GM18519 (cell line): Measurements from ENCODE around the gene EHD4.

Experiments
- ATAC-seq: cut with Tn5 transposase; IDR thresholded peaks from one replicate; pipeline ENCODE4 v1.9.1; 2021; ENCODE audit warnings: mild to moderate bottlenecking, moderate library complexity; ENCODE audit not compliant: unreplicated experiment, low FRiP score

Gene EHD4

DNA sequence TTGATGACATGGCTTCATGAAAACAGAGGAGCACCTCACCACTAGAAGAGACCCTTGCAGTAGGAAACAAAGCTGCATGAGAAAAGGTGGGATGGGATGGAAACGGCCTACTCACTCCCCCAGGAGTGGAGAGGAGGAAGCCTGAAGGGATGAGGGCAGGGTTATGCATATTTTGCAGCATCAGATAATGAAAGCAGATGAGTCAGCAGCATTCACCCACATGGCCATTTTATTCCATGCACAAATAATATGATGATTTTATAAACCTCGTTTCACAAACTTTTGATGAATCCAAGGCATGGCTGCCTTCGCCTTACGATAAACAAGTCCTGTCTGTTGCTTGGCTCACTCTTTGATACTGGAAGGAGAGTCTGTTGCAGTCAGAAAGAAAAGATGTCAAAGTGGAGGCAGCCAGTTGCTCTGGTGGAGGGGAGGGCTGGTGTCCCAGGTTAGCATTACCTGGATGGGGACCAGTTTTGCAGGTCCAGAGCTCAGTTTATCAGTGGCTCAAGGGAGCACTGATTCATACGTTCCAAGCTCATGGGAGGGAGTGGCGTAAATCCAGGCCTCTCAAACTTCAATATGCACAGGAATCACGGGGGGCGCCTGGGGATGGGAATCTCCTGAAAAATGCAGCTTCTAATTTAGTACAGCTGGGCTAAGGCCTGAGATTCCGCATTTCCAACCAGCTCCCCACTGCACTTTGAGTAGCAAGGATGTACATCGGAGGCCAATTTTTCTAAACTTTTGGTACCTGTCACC lies 9.2 kb upstream of the EHD4 start:
- no peak for ATAC-seq

DNA sequence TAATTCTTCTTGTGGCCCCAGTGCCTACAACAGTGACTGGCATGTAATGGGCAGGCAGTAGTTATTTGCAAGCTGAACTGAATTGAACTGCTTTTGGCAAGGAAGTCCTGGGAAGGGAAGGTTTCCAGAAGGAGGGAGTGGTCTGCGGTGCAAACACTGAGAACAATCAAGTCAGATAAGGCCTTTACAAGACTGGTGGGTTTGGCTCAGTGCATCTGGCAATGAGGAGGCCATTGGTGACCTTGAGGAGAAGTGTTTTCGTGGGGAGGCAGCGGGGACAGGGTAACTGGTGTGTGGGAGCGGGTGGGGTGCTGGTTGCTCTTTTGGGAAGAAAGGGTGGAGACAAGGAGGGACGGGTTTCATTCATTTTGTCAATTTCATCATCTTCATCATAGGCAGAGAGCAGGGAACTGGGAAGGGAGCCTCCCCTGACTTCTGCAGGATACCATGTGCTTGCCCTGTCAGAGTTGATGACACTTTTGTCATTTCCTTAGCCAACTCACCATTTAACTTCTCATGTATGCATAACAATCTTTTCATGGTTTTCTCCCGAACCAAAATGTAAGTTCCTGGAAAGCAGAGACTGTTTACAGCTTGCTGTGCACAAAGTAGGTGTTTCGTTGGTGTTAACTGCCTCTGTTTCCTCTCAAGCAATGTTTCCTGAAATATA lies 8.4 kb upstream of the EHD4 start:
- no peak for ATAC-seq

DNA sequence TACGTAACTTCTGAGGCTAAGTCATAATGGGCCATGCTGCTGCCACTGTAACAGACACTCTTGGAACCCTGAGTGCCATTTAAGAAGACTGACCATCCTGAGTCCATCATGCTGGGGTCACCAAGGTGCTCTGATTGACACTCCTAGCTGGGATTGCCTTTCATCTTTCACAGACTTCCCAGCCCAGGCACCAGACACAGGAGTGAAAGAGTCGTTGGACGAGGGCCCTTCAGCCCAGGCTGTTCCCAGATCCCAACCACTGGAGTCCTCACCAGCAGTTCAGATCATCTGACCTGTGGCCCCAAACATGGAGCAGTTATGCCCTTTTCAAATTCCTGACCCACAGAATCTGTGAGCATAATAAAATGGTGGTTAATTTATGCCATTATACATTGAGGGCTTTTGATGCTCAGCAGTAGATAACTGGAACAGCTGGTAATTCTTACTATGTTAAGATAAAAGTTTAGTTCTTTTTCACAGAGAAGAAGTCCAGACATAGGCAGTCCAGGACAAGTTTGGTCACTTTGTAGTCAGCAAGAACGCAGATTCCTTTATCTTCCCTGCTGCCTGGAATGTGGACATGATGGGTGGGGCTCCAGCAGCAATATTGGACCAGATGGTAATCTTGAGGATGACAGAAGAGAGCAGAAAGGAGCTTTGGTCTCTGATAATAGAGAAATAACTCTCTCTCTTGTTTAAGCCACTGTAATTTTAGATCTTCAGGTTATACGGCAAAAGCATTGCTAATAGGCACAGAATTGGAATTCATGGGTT lies 7.3 kb upstream of the EHD4 start:
- ATAC-seq = no peak

DNA sequence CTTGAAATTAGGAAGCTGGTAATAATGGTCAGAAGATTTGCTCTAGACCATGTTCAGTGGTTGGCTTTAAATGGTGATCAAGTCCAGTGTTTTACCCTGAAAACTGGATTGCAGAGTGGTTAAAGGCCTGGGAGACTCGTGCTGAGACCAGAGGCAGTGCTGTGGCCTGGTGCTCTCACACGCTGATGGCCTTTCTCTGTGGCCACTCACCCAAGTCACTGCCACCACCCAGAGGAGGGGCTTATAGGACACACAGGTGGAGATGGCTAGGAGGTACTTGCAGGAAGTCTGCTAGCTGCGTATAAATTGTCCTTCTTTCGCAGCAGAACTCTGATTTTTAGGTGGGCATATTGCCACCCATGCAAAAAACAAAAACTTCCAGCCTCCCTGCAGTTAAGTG lies 6.2 kb upstream of the EHD4 start:
- ATAC-seq = no peak

DNA sequence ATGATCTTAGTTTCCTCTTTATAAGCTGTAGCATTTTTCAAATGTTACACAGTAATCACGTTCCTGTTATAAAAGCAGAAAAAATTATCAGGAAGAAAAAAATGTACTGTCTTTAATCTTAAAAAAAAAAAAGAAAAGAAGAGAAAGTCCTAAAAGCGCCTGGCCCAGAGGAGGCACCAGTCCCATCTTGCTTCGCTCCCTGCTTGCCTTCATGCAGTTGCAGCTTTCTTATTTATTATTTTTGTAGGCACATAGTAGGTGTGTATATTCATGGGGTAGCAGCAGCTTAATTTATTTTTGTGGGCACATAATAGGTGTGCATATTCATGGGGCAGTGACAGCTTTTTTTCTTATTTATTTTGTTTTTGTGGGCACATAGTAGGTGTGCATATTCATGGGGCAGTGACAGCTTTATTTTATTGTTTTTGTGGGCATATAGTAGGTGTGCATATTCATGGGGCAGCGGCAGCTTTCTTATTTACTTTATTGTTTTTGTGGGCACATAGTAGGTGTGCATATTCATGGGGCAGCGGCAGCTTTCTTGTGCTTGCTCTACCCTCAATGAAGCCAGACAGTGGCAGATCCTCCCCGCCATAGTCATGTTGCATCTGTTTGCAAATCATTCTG lies 5.5 kb upstream of the EHD4 start:
- ATAC-seq = no peak

DNA sequence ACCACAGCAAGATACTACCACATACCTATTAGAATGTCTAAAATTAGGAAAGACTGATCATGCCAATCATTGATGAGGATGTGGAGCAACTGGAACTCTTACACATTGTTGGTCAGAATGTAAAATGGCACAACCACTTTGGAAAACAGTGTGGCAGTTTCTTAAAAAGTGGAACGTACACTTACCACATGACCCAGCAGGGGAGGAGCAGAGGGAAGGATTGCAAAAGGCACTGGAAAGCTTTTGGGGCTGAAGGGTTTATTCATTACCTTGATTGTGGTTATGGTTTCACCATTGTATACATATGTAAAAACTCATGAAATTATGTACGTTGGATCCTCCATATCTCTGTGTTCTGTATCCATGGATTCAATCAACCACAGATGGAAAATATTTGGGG lies 3.3 kb upstream of the EHD4 start:
- no peak for ATAC-seq

DNA sequence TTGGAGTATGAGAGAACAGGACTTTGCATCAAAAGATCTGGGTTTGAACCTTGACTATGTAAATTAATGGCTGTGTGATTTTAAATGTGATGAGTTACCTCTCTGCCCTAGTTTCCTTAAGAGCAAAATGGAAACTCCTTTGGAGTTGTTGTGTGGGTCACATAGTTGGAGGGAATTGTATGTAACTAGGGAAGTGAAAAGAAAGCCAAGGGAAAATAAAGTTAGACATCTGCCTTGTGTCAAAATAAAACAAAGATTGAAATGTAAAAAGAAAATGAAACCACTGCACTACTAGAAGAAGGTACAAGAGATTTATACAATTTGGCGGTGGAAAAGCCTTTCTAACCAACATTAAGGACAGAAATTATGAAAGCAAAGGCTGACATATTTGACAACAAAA lies 1.7 kb upstream of the EHD4 start:
- ATAC-seq = no peak

DNA sequence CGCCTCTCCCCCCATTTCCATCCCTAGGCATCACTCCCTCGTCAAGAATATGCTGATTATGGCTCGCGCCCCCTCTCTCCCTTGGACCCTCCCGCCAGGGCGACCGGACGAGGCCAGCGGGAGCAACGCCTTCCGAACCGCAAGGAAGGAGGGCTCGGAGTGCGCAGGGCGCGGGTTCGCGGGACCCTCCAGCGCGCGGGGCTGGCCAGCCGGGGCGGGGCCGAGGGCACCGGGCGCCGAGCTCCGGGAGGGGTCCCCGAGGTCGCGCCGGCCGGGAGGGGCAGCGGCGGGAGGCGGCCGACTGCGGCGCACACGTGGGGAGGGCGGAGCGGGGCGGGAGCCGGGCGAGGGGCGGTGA lies 483 bp downstream of the EHD4 start:
- no peak for ATAC-seq

DNA sequence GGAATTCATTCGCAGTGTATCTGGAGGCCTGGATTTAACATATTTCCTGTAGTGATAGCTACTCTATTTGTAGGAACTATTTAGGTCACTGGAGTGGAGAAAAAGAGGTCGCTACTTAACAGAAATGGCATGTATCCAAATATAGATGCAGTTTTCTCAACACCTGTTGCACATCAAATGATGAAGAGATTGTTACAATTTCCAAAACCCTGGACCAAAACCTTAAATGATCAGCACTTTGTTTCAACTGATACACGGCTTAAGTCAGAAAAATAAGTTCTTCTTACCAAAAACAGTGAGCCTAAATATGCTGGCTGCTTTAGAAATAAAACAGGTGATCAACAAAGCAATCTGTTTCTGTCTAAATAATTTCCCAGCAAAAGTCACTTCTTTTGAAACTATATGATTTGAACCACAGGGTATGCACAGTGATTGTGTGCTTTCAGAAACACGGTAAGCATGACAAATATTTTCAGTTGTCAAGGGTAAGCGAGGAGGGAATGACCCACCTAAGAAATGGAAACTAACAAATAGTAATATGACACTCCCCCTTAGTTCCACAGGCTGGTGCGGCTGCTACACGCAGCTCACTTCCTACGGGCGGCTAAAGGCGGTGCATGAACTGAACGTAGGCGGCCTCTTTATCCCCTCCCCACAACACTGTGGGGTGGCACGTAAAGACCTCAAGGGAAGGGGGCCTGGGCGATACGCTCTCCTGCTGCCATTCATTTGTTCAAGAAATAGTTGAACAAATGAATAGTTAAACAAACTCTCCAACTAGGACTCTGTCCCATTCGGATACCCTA lies 1.1 kb downstream of the EHD4 start:
- peak; percentile 38 for ATAC-seq

DNA sequence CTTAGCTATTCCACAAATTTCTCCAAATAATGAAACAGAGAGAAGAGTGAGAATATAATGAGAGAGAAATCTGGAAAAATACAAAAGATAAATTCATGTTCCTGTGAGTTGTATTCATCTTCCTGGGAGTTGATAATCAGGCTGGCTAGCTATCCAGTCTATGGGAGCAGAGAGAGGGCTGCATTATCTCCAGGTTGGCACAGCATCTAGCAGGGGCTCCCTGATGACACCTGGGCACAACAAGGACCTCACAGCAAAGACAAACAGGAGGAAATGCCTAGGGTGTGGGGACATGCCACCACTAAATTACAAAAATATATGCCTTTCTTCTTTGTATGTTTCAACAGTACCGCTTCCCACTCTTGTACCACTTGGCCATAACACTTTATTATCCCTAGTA lies 1.9 kb downstream of the EHD4 start:
- ATAC-seq = no peak

DNA sequence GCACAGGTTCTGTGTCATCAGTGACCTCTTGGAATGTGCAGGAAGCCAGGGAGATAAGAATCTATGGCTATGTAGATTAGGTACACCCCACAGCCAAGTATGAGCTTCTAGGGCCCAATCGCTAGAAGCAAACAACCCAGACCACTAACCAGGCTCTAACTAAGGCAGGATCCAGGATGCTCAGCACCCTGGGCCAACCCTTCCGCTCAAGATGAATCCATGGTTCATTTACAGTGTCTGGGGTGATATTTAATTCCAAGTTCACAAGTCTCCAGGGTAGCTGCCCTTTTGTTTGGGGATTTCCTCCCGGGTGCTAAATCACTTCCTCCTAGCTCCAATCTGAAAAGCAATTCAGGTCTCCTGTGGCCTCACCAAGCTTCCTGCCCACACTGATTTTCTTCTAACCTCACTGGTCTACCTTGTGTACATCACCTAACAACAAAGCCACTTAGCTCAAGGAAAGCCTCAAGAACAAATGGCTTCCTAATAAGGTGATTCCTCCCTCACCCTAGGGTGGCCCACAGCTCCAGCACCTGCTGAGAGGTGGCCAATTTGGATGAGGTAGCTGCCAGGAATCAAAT lies 2.4 kb downstream of the EHD4 start:
- ATAC-seq = no peak

DNA sequence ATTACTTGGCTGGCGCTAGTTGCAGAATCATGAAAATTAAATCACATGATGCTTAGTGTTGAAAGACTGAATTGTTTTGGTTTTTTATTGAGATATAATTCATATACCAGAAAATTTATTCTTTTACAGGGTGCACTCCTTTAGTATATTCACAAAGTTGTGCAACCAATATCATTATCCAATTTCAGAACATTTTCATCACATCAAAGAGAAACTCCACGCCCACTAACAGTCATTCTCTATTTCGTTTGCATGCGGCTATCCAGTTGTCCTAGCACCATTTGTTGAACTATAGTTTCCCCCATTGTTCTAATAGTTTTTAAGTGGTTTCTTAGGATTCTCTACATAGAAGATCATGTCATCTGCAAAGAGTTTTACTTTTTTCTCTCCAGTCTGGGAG lies 3.7 kb downstream of the EHD4 start:
- no peak for ATAC-seq

DNA sequence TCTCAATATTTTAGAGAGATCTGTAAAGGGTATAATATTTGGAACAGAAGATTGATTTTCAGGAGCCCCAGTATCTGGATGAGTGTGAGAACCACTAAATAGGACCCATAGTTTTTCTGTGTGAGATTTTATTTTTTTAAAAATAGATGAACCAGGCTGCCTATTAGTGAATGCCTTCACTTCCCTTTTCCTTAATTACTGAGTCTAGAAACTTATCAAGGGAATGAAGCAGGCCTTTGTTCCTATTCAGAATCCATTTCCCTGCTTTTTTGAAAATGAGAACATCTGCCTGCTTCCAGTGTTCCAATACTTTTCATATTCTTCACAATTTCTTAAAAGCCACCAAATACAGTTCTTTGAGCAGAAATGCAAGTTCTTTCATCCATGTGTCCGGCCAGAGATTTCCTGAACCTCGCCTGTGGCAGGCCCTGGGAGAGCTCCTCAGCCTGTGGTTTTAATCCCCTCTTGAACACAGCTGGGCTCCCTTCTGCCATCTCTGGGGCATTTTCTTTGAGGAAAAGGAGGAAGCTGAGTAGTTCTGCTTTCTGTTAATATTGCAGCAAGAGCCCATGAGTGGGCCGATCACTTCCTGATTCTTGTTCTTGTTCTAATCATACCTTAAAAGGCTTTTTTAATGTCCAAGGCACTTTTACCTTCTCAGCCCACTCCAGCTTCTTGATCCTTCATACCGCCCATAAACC lies 4.7 kb downstream of the EHD4 start:
- ATAC-seq = no peak

DNA sequence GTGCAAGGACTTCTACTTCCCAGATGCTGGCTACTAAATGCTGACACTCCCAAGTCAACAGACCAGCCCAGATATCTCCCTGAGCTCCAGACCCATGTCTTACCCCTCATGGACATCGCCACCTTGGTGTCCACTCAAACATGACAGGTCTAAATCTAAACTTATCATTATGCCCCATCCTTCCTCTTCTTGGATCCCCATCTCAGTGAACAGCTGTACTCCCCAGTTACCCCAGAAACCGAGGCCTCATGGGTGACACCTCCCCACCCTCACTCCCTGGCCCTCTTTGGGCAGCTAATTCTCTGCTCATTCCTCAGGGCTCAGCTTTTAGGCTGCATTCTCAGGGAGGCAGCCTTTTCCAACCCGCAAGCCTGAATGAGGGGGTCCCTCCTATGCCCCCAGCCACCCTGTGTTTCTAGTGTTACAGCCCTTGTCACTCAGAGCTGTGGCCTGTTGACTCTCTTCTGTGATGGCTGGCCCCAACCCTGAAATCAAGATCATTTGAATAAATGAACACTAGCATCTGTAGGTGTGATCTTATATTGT lies 5.4 kb downstream of the EHD4 start:
- ATAC-seq = no peak

DNA sequence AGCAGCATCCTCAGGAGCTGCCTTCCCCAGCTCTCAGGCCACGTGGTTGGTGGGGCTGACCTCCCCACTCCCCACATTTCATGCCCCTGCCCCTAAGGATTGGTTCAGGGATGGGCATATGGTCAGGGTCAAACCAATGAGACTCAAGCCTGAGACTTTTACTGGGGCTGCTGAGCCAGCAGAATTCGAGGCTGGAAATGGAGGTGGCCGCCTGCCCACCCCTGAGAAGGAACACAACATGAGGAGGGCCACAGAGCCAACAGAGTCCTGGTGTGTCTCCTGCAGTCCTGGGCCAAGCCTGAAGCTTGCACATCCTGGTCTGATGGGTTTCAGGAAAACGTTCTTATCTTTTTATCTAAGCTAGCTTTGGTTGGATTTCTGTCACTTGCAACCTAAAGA lies 5.9 kb downstream of the EHD4 start:
- ATAC-seq = no peak

DNA sequence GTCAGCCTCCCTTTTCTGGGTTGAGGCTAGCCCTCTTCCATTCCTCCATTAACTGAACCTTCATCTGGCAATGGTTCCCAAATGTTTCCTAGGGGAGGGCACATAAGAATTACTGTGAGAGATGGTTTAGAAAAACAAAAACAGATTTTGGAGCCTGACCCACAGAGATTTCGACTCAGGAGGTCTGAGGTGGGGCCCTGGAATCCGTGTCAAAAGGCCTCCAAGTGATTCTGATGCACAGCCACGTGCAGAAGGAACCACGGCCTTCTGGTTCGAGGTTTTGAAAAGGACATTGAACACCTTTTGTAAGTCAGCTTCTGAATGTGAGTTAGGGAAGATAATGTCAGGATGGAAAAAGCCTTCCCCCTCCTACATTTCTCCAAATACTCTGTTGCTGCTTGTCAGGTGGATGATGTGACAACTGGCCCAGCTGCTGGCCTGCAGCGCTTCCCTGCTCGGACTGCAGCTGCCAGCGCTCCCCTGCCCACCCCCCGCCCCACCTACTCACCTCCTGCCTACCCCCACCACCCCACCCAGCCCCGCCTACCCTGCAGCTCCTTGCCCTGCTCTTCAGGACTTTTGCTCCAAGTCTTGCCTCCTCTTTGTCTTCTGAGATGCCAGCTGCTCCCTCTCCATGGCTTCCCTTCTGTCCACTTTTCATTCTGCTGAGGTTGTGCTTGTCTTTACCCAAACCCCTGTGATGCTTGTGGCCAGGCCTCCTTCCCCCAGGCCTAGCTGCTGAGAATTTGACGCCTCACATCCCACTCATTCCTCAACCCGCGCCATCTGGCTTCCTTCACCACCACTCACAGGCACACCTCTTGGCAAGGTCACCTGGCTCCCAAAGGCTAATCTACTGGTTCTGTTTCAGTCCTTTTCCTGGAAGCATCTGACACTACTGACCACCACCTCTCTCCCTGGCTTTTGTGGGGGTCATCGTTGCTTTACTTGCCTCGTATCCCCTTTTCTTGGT lies 6.6 kb downstream of the EHD4 start:
- no peak for ATAC-seq

DNA sequence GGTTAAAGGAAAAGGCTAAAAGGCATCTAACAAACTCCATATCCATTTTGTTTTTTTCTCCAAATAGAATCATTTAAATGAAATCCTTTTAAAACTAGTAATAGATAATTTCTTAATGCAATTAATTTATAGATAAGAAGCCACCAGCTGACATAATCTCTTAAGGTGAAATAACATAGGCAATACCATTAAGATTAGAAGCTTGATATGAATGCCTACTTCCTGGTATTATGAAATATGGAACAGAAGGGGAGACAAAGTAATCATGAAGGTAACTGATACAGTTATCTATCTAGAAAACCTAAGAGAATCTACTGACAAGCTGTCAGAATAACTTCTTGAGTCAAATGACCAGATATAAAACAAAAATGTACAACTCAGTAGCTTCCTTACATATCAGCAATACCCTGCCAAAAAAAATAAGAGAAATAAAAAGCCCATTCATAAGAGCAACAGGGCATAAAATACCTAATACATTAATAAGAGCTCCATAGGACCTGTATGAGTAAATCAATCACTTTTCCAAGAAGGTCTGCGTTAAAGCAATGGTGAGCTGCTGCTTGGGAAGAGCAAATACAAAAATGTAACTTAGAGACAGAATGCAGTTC lies 10.7 kb downstream of the EHD4 start:
- no peak for ATAC-seq
